Measurements from ENCODE around the gene GFI1.

The GFI1 gene

DNA sequence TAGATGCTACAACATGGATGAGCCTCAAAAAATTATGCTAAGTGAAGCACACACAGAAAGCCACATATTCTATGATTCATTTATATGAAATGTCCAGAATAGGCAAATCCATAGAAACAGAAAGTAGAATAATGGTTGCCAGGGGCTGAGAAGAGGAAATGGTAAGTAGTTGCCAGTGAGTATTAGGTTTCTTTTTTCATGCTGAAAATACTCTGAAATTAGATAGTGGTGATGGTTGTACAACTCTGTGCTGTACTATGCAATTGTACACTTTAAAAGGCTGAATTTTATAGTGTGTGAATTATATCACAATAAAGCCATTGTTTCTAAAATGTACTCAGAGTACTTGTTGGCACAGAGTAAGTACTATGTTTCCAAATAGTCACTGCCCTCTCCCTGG is 15.5 kb upstream of the GFI1 start:
- H3K9me3 Mint-ChIP-seq: no peaks in the 10 kb centered on the region
- H3K27ac Mint-ChIP-seq: no peak overlapping the region
- no peak for DNase-seq (ENCODE audit: low spot score in 2 of 2)
- ATAC-seq: peak; percentile 76
- H3K4me3 Mint-ChIP-seq: no peak overlapping the region
- no peaks in the 10 kb centered on the region for H3K36me3 Mint-ChIP-seq
- H3K4me1 Mint-ChIP-seq: peaks cover 32% of the 10 kb centered on the region

DNA sequence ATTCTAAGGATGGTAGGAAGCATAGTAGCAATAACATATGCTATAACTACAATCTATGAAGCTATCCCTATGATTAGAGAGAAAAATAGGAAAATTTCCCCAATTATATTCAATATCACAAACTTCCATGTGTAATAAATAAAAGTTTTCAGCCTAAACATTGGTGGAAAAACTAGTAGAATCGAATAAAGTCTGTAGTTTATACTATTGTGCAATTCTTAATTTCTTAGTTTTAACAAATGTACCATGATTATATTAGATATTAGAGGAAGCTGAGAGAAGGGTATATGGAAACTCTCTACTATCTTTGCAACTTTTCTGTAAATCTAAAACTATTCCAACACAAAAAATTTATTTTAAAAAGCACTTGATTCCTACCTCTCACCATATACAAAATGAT is 13.8 kb upstream of the GFI1 start:
- Mint-ChIP-seq H3K9me3 (no peaks in the 10 kb centered on the region), H3K4me3 (no peak overlapping the region), H3K36me3 (no peaks in the 10 kb centered on the region), H3K27ac (no peak overlapping the region), H3K4me1 (peaks cover 34% of the 10 kb centered on the region)
- DNase-seq (ENCODE audit: low spot score in 2 of 2): no peak
- no peak for ATAC-seq

DNA sequence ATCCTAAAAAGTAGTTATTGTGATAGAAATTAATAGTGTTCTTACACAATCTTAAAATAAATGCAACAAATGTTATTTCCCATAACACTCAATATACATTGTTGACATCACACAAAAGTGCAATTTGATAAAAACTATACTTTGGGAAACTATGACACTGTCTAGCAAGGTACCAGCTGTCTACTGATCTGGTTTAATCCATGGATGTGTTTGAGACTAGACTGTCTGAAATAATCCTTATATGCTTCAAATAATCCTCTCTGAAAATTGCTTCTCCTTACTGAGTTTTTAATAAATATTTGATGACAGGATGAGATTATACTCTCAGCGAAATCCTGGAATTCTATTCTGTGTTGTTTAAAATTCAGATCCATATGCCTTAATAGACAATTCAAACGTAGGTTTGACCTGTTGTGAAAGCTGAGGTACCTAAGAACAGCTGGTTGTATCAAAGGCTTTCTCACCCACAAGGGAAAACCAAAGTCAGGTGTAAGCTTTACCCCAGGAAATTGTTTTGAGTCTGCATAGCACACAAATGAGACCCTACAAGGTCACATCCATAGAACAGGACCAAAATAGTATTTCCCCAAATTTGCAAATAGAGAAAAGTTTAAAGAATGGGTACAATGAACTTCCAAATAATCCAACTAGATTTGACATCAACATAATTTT is 8.8 kb upstream of the GFI1 start:
- DNase-seq (ENCODE audit: low spot score in 2 of 2): no peak
- H3K9me3 Mint-ChIP-seq: no peaks in the 10 kb centered on the region
- H3K36me3 Mint-ChIP-seq: no peaks in the 10 kb centered on the region
- H3K4me3 Mint-ChIP-seq: no peak overlapping the region
- H3K27ac Mint-ChIP-seq: no peak overlapping the region
- ATAC-seq: no peak
- H3K4me1 Mint-ChIP-seq: peaks cover 15% of the 10 kb centered on the region

DNA sequence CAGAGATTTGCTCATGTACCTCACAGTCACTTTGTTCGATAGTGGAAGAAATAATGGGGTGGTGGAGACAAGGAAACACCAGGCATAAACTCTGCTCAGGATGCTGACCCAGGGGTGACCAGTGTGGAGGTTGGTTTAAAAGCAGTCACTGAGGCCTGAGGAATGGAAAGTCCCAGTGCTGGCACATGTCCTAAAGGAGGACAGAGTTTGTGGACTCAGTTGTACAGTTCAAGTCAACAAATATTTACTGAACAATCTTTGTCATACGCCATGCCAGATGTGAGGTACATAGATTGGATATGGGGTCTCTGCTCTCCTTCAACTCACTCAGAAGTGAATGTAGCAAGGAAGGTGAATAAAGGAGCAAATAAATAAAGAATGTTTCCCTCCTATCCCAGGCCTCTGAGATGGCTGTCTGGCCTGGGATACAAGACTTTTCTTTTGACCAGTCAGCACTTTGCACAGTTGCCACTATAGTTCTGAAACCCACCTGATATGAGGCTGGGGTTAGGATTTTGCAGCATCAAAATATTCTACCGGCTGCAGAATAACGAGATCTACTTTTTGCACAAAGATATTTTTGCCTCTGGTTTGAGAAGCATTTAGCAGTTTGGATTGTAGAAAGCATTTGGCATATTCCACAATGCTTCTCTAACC is 7.9 kb upstream of the GFI1 start:
- no peak for DNase-seq (ENCODE audit: low spot score in 2 of 2)
- Mint-ChIP-seq H3K4me1 (peaks cover 15% of the 10 kb centered on the region), H3K27ac (no peak overlapping the region), H3K36me3 (no peaks in the 10 kb centered on the region), H3K4me3 (no peak overlapping the region), H3K9me3 (no peaks in the 10 kb centered on the region)
- ATAC-seq: no peak

DNA sequence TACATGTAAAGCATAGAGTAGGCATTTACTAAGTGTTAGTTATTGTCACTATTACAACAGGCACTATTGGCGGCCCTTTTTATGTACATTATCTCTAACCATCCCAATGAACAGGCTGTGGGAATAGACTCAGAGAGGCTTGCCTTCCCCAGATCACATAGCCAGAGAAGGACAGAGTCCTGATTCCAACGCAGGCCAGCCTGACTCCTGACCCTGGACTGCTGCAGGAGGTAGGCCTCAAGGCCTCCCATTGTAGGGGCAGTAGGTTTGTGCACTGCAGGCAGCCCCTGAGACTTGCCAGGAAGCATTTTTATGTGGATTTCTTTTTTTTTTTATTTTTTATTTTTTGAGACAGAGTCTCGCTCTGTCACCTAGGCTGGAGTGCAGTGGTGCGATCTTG is 6.4 kb upstream of the GFI1 start:
- Mint-ChIP-seq H3K9me3 (no peaks in the 10 kb centered on the region), H3K36me3 (no peaks in the 10 kb centered on the region), H3K4me1 (peaks cover 28% of the 10 kb centered on the region), H3K4me3 (no peak overlapping the region), H3K27ac (no peak overlapping the region)
- DNase-seq (ENCODE audit: low spot score in 2 of 2) (no peak), ATAC-seq (no peak)

DNA sequence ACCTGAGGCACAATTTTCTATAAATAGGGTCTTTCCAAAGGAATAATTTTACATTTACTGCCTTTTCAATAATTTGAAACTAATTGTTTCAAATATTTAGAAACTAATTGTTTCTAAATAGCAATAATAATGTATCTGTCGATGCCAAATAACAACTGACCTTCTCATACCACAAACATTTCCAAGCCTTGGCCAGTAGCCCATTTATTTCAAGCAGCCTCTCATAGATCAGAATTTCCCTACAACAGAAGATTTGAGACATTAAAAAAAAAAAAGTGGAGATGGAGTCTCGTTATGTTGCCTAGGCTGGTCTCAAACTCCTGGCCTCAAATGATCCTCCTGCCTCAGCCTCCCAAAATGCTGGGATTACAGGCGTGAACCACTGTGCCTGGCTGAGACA is 2.1 kb upstream of the GFI1 start:
- Mint-ChIP-seq H3K36me3 (peaks cover 27% of the 10 kb centered on the region), H3K27ac (peak overlapping the region; percentile 46), H3K4me1 (peaks cover 21% of the 10 kb centered on the region), H3K9me3 (no peaks in the 10 kb centered on the region), H3K4me3 (peak overlapping the region; percentile 90)
- no peak for DNase-seq (ENCODE audit: low spot score in 2 of 2)
- no peak for ATAC-seq

DNA sequence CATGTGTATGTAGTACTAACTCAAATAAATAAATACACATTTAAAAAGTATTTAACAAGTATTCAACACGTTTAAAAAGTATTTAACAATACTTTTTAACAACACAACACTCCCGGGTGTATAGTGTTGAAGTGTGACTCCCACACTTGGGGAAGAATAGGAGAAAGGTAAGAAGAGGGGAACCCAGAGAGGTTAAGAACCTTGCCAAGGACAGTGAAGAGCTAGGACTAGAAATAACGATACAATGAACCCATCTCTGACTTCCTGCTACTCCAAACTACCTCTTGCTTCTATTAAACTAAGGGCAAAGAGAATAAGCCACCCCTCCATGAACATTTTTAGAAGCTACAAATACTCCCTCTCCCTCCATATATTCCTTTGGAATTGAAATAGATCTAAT is 1.7 kb upstream of the GFI1 start:
- H3K9me3 Mint-ChIP-seq: no peaks in the 10 kb centered on the region
- DNase-seq (ENCODE audit: low spot score in 2 of 2) (no peak), ATAC-seq (no peak)
- H3K27ac Mint-ChIP-seq: peak overlapping the region; percentile 46
- peak overlapping the region; percentile 90 for H3K4me3 Mint-ChIP-seq
- peaks cover 31% of the 10 kb centered on the region for H3K36me3 Mint-ChIP-seq
- peaks cover 22% of the 10 kb centered on the region for H3K4me1 Mint-ChIP-seq

DNA sequence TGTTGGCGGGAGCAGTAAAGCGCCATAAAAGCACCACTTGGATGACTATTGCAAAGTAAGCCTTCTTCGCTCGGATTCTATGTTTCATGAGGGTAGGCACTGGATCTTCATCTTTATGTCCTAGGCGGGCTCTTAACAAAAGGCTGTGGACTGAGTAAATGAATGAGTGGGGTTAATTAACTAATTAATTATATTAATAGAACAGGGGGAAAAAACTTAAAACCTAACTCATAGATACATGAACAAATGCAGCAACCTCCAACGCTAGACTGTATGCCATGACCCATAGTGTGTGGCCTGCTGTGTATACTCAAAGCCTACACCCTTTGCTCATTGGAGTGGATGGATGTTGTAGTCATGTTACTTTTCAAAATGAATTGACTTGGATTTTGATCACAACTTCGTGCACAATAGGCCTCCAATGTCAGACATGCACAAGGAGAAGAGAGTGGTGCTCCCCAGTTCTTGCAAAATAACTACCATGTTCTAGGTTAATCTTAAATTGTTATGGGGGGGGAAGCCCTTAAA is 417 bp upstream of the GFI1 start:
- ATAC-seq (no peak), DNase-seq (ENCODE audit: low spot score in 2 of 2) (no peak)
- Mint-ChIP-seq H3K9me3 (no peaks in the 10 kb centered on the region), H3K4me3 (peak overlapping the region; percentile 90), H3K4me1 (peaks cover 31% of the 10 kb centered on the region), H3K27ac (peak overlapping the region; percentile 93), H3K36me3 (peaks cover 44% of the 10 kb centered on the region)

DNA sequence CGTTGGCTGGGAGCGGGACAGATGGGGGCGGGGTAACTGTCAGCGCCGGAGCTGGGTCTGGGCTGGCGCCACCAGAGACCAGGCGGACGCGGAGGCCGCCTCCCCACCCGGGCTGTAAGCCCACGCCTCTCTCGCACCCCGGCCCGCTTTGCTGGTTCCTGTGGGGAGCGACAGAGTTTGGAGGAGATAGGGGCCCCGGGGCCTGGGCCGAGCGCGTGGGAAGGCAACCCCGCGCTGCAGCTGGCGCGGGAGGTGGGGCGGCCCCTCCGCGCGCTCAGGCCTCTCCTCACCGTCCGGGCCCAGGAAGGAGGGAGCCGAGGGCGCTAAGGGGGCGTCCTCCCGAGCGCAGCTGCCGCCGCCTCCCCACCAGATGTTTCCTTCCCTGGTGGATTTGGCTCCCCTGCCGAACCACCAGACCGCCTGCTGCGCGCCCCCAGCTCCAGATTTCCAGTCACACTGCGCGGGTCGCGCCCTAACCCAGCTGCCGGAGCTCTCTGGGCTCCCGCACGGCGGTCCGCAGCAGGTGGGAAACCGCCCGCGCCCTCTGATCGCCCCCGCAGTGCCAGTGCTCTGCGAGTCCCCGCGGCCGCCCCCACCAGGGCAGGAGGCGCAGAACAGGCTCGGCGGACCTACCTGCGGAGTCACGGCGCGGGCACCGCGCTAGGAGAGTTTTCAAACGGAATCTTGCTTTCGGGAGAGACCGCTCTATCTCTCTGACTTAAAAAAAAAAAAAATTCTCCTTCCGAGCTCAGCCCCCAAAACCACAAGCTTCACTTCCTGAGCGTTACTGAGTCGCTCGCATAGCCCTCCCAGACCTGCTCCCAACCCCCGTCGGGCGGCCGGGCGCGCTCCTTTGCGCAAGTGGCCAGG is 1.1 kb downstream of the GFI1 start:
- Mint-ChIP-seq H3K36me3 (peaks cover 59% of the 10 kb centered on the region), H3K9me3 (no peaks in the 10 kb centered on the region), H3K27ac (peak overlapping the region; percentile 93), H3K4me1 (peaks cover 37% of the 10 kb centered on the region), H3K4me3 (peak overlapping the region; percentile 90)
- DNase-seq (ENCODE audit: low spot score in 2 of 2): peak; percentile 80 to 95
- peak; percentile 71 for ATAC-seq

DNA sequence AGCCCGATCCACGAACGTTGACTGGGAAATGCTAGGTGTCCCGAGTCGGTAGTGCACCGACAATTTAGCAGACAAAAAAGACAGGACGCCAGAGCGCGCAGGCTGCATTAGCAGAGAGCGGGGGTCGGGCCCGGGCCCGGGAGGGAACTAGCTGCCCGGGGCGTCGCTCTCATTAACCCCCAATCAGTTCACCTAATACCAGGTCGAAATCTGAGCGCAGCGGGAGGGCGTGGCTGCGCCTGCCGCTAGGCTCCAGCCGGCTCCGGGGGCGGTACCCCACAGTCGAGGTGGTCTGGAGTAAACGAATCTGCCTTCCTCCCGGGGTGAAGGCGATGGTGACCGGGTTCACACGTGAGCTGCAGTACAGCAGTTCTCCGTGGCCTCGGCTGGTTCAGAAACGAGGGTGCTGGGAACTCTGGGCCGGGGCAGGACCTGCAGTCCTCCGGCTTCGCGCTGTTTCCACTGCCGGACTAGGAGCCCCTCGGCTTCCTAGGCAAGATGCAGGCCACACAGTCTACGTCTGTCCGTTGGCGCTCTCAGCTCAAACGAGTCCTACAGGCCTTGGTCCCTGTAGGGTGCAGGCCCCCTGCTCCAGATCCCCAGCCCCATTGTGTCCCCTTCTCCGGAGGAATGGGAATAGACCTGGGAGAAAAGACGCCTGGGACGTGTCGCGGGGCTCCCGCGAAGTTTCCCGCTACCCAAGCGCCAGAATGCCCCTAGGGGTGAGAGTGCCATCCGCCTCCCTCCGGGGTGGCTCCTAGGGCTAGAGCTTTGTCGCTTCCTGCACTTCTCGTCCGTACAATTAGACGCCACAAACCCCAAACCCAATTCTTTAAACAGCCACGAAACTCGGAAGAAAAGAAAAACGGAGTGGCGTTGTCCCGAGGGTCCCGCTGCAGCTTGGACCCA is 2.0 kb downstream of the GFI1 start:
- Mint-ChIP-seq H3K27ac (peak overlapping the region; percentile 93), H3K36me3 (peaks cover 68% of the 10 kb centered on the region), H3K4me3 (peak overlapping the region; percentile 90), H3K4me1 (peaks cover 43% of the 10 kb centered on the region), H3K9me3 (no peaks in the 10 kb centered on the region)
- DNase-seq (ENCODE audit: low spot score in 2 of 2) (peak; percentile 53 to 87), ATAC-seq (peak; percentile 38)

DNA sequence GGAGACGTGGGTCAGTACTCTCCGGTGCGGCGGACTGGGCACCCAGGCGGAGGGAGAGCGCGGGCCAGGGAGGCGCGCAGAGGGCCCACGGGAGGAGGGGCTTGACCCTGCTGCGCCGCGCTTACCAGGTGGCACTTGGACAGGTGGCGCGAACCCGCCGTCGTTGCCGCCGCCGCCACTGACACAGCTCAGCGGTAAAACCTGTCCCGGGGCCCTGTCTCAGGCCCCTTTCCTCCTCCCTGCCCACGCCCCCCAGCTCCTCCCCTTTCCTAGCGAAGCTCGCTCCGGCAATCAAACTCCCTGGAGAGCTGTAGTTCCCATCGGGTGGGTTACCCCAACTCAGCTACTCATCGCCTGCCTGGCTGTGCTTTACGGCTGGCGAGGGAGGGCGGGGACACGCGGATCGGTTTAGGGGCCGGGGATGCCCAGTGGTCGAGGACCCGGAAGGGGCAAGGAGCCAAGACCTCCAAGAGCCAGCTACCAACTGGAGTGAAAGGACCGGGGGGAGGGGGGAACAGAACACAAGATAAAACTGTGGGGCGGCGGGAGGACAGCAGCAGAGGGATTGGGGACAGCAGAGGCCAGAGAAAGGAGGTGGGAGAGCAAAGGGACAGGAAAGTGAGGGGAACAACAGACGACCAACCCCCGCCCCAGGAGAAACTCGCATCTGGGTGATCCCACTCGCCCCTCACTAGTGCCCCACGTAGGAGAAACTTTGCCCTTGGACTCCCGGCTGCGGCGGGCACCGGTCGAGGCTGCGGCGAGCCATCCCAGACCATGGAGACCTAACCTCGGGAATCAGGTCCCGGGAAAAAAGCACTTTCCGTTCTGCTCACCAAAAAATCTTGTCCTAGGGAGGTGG is 2.9 kb downstream of the GFI1 start:
- Mint-ChIP-seq H3K27ac (peak overlapping the region; percentile 93), H3K4me1 (peaks cover 46% of the 10 kb centered on the region), H3K9me3 (no peaks in the 10 kb centered on the region)

DNA sequence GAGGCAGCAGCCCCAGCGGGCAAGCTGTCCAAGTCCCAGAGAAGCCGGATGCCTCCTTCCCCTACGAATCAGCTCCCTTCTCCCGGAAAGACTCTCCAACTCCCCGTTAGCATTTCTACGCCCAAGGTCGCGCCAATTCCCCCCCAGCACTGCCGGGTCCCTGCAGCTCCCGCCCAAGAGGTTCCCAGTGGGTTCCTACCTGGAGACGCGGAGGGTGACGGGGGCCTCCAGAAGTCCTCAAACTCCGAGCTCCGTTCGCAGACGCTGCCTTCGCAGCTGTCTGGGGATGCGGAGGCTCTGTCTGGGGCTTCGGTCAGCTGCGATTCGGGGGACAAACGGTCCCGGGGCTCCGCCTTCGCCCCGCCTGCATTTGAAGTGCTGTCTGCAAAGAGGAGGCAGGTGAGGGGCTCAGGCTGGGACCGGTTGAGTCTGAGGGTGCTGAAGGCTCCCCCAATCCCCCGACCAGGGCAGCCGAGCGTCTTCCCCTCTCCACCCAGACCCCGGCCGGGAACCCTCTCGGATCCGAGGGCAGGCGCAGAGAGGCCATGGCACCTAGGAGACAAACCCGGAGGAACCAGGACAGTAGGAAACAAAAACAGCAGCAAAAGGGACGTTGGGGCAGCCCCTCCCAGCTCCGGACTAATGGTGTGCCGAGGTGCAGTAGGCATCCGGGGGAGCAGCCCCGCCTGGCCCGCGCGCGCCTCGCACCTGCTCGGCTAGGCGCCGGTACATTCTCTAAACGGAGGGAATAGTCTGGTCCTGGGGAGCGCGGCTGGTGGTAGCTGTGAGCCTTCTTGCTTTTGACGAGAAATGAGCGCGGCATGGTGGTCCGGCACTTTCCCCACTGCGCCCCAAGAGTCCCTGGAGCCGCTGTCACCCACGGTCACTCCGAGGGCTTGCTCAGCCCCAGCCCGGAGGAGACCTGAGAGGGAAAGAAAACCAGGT is 3.8 kb downstream of the GFI1 start:
- peak overlapping the region; percentile 90 for H3K4me3 Mint-ChIP-seq
- H3K4me1 Mint-ChIP-seq: peaks cover 48% of the 10 kb centered on the region
- ATAC-seq: no peak
- no peak for DNase-seq (ENCODE audit: low spot score in 2 of 2)
- peaks cover 86% of the 10 kb centered on the region for H3K36me3 Mint-ChIP-seq
- no peaks in the 10 kb centered on the region for H3K9me3 Mint-ChIP-seq
- H3K27ac Mint-ChIP-seq: peak overlapping the region; percentile 93

More for the DNA sequence above, 2.9 kb downstream of the GFI1 start:
- peak; percentile 1 for ATAC-seq
- peaks cover 77% of the 10 kb centered on the region for H3K36me3 Mint-ChIP-seq
- DNase-seq (ENCODE audit: low spot score in 2 of 2): peak; percentile 38 to 84
- H3K4me3 Mint-ChIP-seq: peak overlapping the region; percentile 90

All from stimulated activated effector memory CD8-positive, alpha-beta T cell treated with anti-CD3 and anti-CD28 coated beads, Interleukin-12 subunit alpha, Interleukin-12 subunit beta, amount 100 ng/mL, for 72 hours (primary cell).